K562 (cell line): ENCODE results near the gene ARL6IP4.

Source experiments
- ELF4 ChIP-seq: fragments of 450-650 bp; formaldehyde crosslinking; IDR thresholded peaks from 2 replicates; pipeline ENCODE4 v1.4.0; 2022; ENCODE audit warnings: missing genetic modification characterization
- EP300 ChIP-seq: IDR thresholded peaks from 2 replicates; pipeline ENCODE4 v1.6.1; 2012; ENCODE audit warnings: low read length, improper control_type of control experiment
- FOXM1 ChIP-seq, 2 experiments: fragments of 450-650 bp in 1 of 2; sonication (generic) in 1 of 2; formaldehyde crosslinking in 1 of 2; IDR thresholded peaks; 2 replicates each; pipeline versions ENCODE4 v1.6.1 to v1.9.0; 2017 to 2022; ENCODE audit warnings: low read depth in 2 of 2, mild to moderate bottlenecking in 2 of 2, missing genetic modification reagents in 1 of 2, moderate library complexity in 1 of 2
- GABPA ChIP-seq: fragments of 200-800 bp; sonication (Bioruptor generic); conservative IDR thresholded peaks from 2 replicates; pipeline ENCODE4 v1.6.1; 2016; ENCODE audit warnings: low read depth, missing genetic modification characterization, missing compliant biosample characterization
- JUND ChIP-seq, 2 experiments: IDR thresholded peaks; 2 replicates in 1 of 2; 3 replicates in 1 of 2; pipeline ENCODE4 v1.6.1; 2011; ENCODE audit warnings: borderline replicate concordance in 2 of 2, low read depth in 2 of 2, low read length in 2 of 2, improper control_type of control experiment in 1 of 2, missing biosample characterization in 1 of 2, missing genetic modification characterization in 1 of 2, missing genetic modification reagents in 1 of 2
- NFE2L1 ChIP-seq: fragments of 450-650 bp; IDR thresholded peaks from 2 replicates; pipeline ENCODE4 v1.6.1; 2016; ENCODE audit warnings: missing genetic modification characterization, low read depth, mild to moderate bottlenecking, missing compliant biosample characterization, moderate library complexity, borderline replicate concordance
- NFRKB ChIP-seq: fragments of 450-650 bp; IDR thresholded peaks from 2 replicates; pipeline ENCODE4 v1.6.1; 2016; ENCODE audit warnings: low read depth
- POLR2AphosphoS5 ChIP-seq: IDR thresholded peaks from 2 replicates; pipeline ENCODE4 v1.6.1; 2011; ENCODE audit warnings: mild to moderate bottlenecking, low read depth, low read length, moderate library complexity; ENCODE audit not compliant: control insufficient read depth, insufficient read depth
- TOE1 ChIP-seq, 2 experiments: fragments of 450-650 bp in 1 of 2; sonication (generic) in 1 of 2; formaldehyde crosslinking in 1 of 2; IDR thresholded peaks; 2 replicates each; pipeline versions ENCODE4 v1.7.1 to v1.8.0; 2016 to 2022; ENCODE audit warnings: borderline replicate concordance in 2 of 2, mild to moderate bottlenecking in 2 of 2, antibody characterized with exemption in 1 of 2, inconsistent platforms in 1 of 2, low read depth in 1 of 2, missing genetic modification reagents in 1 of 2, moderate library complexity in 1 of 2
- TF ChIP-seq, protein P1 (sequence below), 3 experiments: IDR thresholded peaks in 2 of 3; conservative IDR thresholded peaks in 1 of 3; 2 replicates each; pipeline ENCODE4 v1.5.1; 2011 to 2012; ENCODE audit warnings: low read length in 3 of 3, mild to moderate bottlenecking in 3 of 3, control low read depth in 2 of 3, improper control_type of control experiment in 1 of 3, inconsistent platforms in 1 of 3, low read depth in 1 of 3, mixed read lengths in 1 of 3, moderate library complexity in 1 of 3; ENCODE audit not compliant: insufficient read depth in 2 of 3
- TF ChIP-seq, protein P2 (sequence below): fragments of 150-350 bp; IDR thresholded peaks from 2 replicates; pipeline ENCODE4 v1.6.1; 2014; ENCODE audit warnings: low read depth, mild to moderate bottlenecking, low read length, borderline replicate concordance

DNA sequence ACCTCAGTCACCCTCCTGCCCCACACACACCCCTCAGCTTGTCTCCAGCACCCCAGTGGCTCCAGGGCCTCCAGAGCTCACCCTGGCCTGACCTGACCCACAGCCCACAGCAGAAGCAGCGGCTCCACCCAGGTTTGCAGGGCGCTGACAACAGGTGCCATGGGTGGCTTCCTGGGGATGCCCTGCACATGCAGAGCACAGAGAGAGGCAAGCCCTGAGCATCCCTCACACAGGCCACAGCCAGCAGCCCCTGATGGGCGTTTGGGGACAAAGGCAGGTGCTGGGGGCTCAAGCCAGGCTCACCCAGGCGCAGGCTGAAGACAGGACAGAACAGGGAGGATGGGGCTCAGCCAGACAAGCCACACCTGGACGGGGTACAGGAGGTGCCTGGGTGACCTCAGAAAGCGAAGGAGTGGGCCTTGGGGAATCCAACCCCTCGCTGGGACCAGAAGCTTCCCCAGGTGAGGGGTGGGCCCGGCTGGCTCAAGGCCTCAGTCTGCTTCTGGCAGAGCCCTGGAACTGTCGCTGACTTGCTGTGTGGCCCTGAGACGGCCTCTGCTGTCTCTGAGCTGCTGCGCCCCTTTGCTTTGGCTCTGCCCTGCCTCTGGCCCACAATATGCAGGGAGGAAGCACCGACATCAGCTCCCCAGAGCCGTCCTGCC, 10.6 kb downstream of the ARL6IP4 start:
- TF ChIP-seq JUND (IDR thresholded peaks at IDR 0.05; ENCODE audit: borderline replicate concordance, low read depth, low read length) (no peak), JUND (tag; IDR thresholded peaks at IDR 0.05; ENCODE audit: borderline replicate concordance, low read depth, low read length) (no peak), GABPA (no peak), POLR2AphosphoS5 (no peak), NFRKB (no peak), ELF4 (CRISPR knock-in tag) (no peak), TOE1 (IDR thresholded peaks at IDR 0.05; ENCODE audit: borderline replicate concordance) (no peak), TOE1 (CRISPR knock-in tag; IDR thresholded peaks at IDR 0.05; ENCODE audit: borderline replicate concordance, low read depth) (no peak), FOXM1 (IDR thresholded peaks at IDR 0.05; ENCODE audit: low read depth) (no peak), FOXM1 (CRISPR knock-in tag; IDR thresholded peaks at IDR 0.05; ENCODE audit: low read depth) (no peak), NFE2L1 (no peak), EP300 (no peak)
- TF ChIP-seq, protein P1, sequence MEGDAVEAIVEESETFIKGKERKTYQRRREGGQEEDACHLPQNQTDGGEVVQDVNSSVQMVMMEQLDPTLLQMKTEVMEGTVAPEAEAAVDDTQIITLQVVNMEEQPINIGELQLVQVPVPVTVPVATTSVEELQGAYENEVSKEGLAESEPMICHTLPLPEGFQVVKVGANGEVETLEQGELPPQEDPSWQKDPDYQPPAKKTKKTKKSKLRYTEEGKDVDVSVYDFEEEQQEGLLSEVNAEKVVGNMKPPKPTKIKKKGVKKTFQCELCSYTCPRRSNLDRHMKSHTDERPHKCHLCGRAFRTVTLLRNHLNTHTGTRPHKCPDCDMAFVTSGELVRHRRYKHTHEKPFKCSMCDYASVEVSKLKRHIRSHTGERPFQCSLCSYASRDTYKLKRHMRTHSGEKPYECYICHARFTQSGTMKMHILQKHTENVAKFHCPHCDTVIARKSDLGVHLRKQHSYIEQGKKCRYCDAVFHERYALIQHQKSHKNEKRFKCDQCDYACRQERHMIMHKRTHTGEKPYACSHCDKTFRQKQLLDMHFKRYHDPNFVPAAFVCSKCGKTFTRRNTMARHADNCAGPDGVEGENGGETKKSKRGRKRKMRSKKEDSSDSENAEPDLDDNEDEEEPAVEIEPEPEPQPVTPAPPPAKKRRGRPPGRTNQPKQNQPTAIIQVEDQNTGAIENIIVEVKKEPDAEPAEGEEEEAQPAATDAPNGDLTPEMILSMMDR (IDR thresholded peaks at IDR 0.05 in 2 of 3, conservative IDR thresholded peaks at IDR 0.05 in 1 of 3; ENCODE audit: insufficient read depth in 2 of 3, low read depth in 1 of 3, low read length in 3 of 3), result no peak
- TF ChIP-seq, protein P2, sequence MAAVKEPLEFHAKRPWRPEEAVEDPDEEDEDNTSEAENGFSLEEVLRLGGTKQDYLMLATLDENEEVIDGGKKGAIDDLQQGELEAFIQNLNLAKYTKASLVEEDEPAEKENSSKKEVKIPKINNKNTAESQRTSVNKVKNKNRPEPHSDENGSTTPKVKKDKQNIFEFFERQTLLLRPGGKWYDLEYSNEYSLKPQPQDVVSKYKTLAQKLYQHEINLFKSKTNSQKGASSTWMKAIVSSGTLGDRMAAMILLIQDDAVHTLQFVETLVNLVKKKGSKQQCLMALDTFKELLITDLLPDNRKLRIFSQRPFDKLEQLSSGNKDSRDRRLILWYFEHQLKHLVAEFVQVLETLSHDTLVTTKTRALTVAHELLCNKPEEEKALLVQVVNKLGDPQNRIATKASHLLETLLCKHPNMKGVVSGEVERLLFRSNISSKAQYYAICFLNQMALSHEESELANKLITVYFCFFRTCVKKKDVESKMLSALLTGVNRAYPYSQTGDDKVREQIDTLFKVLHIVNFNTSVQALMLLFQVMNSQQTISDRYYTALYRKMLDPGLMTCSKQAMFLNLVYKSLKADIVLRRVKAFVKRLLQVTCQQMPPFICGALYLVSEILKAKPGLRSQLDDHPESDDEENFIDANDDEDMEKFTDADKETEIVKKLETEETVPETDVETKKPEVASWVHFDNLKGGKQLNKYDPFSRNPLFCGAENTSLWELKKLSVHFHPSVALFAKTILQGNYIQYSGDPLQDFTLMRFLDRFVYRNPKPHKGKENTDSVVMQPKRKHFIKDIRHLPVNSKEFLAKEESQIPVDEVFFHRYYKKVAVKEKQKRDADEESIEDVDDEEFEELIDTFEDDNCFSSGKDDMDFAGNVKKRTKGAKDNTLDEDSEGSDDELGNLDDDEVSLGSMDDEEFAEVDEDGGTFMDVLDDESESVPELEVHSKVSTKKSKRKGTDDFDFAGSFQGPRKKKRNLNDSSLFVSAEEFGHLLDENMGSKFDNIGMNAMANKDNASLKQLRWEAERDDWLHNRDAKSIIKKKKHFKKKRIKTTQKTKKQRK, result no peak
